Ecto neural progenitor cell (in vitro differentiated cells): ENCODE results near the gene SOAT1.
"Not testable (repeated sequence)": the region's sequence is repeated elsewhere in the genome, so short reads cannot be mapped to it uniquely, and the experiment has no call there.

Source experiments
- DNase-seq: peaks from one replicate; pipeline ENCODE4 v3.0.0-alpha.2; 2018; ENCODE audit warnings: low spot score

The SOAT1 gene

GRCh38 chr1:179353546-179353945, 59.9 kb downstream of the SOAT1 start:
- DNase-seq: no peak

GRCh38 chr1:179361631-179362030, 68.0 kb downstream of the SOAT1 start:
- not testable (repeated sequence) for DNase-seq

- peak; percentile 82 for DNase-seq
These were observed 71.9 kb downstream of the SOAT1 start, which contains the start of gene AXDND1 for GRCh38 chr1:179365342-179366092. AXDND1 (plus strand) TSS chr1:179365971; CDS start chr1:179366510, 539 bp downstream.

- no peak for DNase-seq
These were observed 72.7 kb downstream of the SOAT1 start for GRCh38 chr1:179366093-179366800.

- DNase-seq: no peak
These were observed 76.2 kb downstream of the SOAT1 start for GRCh38 chr1:179369751-179370341.

- no peak for DNase-seq
These were observed 78.6 kb downstream of the SOAT1 start for GRCh38 chr1:179372160-179372559.

- no peak for DNase-seq
These were observed 82.6 kb downstream of the SOAT1 start for GRCh38 chr1:179376223-179376622.

- no peak for DNase-seq
These were observed 86.7 kb downstream of the SOAT1 start for GRCh38 chr1:179380299-179380698.

GRCh38 chr1:179384027-179384426, 90.4 kb downstream of the SOAT1 start:
- DNase-seq: no peak

GRCh38 chr1:179385510-179385909, 91.9 kb downstream of the SOAT1 start:
- no peak for DNase-seq

GRCh38 chr1:179393721-179394120, 100.1 kb downstream of the SOAT1 start:
- no peak for DNase-seq

GRCh38 chr1:179399399-179399798, 105.8 kb downstream of the SOAT1 start:
- DNase-seq: not testable (repeated sequence)
